DOHH2 (cell line): ENCODE data around the gene PPP1R18.

ENCODE experiments used
- CTCF ChIP-seq: fragments of 200-600 bp; sonication (generic); IDR thresholded peaks from one replicate; pipeline ENCODE4 v1.5.1; 2014; ENCODE audit warnings: antibody characterized with exemption, mild to moderate bottlenecking, low read depth, low read length; ENCODE audit not compliant: poor library complexity, severe bottlenecking
- EZH2phosphoT487 ChIP-seq: fragments of 200-600 bp; sonication (generic); IDR thresholded peaks from 2 replicates; pipeline ENCODE4 v1.6.1; 2017; ENCODE audit warnings: borderline replicate concordance, mild to moderate bottlenecking, antibody characterized with exemption, low read length, moderate library complexity, mixed read lengths

- no peak for TF ChIP-seq EZH2phosphoT487
- TF ChIP-seq CTCF = no peak
Observed at GRCh38 chr6:30644769-30645168, 41.7 kb downstream of the PPP1R18 start.
